HG03354 (cell line): Measurements from ENCODE around the gene GPR6.

ENCODE experiments used
- ATAC-seq: cut with Tn5 transposase; IDR thresholded peaks from one replicate; pipeline ENCODE4 v1.9.1; 2021; ENCODE audit warnings: mild to moderate bottlenecking; ENCODE audit not compliant: unreplicated experiment, poor library complexity, severe bottlenecking

The GPR6 gene

DNA sequence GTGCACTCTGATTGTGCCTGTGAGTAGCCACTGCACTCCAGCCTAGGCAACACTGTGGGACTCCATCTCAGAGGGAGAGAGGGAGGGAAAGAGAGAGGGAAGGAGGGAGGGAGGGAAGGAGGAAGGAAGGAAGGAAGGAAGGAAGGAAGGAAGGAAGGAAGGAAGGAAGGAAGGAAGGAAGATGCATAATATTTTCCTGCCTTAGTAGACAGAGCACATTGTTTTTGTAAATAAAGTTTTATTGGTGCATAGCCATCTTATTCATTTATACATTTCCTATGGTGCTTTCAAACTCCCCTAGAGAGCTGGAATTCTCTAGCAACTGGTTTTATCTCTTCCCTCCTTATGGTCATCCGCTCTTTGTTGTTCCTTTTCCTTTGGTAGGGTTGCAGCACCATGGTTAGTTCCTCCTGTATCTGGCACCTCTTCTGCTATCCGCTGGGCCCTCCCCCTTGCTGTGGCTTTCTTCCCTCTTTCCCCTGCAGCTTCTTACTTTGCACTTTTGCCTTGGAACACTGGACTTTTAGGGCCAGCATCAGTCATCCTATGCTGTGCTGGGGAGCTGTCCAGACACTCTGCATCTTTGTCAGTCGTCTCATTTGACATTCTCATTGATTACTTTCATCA, 20.2 kb downstream of the GPR6 start:
- no peak for ATAC-seq

DNA sequence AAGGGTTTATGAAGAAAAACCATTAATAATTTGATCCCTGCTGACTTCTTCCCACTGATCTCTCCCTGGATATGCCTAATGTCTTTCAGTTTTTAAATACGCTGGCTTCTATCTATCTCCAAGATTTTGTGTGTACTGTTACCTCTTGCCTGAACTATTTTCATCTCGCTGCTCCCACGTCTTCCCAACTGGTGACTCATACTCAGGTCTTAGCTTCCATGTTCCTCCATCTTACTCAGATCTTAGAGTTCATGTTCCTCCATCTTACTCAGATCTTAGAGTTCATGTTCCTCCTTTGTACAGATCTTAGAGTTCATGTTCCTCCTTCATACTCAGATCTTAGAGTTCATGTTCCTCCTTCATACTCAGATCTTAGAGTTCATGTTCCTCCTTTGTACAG, 21.6 kb downstream of the GPR6 start:
- no peak for ATAC-seq

DNA sequence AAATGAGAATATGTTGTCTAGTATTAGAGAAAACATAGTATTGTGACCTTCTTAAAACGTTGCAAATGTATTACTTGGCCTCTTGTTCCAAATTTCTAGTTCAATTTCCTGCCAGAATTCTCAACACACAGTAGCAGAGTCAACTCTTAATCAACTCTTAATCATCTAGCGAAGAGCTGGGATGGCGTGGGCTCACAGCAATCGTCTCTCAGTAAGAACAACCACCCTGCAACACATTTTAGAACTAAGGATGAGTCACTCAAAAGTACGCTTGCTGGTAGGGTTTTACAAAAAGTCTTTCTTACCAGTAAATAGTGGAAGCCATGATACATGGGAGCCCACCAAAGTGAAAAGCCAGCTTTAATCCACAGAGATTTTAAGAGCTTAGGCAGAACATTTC, 24.6 kb downstream of the GPR6 start:
- no peak for ATAC-seq

DNA sequence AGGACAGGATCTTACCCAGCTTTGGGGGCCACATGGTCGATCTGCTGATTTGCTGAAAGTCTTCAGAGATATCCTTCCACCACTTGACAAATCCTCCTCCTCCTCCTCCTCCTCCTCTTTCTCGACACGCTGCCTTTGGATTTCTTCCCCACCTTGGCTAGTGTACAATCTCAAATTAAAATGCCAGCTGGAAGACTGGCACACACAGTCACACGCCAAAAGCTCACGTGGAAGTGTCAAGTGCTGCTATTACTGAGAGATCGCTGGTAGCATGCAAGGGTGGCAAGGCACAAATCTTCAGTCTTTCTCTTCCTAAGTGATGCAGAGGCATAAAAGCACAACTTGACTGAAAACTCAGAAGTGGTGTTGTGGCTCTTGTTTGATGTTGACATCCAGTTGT, 35.3 kb downstream of the GPR6 start:
- no peak for ATAC-seq

DNA sequence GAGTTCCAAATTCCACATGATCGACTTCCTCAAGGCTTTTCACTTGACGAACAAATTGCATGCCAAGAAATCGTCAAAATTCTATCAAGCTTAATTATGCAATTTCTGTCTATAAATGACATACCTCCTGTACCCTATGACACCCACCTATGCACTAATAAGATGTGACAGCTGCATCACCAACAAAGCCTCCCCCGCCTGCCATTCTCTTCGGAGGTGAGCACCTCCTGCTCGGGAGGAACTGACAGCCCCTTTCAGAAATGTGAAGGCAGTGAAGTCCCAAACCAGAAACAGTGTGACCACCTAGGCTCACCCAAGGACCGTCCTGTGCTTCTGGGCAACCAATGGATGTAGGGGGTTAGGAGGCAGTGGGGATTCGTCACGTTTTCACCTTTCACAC, 37.1 kb downstream of the GPR6 start:
- no peak for ATAC-seq

DNA sequence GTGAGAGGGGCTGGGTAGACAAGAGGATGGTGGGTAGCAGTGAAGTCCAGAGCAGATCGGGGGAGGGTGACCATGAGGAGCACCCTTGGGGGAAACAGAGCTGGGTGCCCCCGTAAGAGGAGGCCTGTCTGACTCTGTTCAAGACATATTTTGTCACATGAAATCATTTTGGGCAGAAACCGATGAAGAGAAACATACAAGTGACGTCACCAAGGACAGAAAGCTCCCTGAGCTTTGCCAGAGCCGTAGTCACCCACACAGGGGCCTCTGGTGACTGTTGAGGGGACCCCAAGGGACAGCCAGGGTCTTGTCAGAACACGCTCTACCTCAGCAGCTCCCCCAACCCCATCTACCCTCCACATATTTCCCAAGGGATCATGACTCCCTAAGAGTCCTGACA, 39.2 kb downstream of the GPR6 start:
- no peak for ATAC-seq

DNA sequence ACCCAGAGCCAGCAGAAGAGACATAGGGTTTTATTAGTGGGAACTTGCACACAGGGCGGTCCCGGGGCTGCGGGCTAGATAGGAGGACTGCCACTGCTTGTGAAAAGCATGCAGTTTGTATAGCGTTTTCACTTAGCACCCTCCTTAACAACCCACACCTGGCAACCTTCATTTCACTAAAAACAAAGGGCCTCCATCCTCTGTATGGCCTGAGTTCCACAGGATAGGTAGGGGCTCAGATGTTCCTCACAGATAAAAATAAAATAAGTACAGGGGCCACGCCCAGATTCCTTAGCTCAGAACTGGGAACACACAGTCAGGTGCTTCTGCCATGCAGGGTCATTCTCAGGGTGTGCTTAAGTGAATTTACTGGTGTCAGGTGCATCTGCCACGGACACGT, 39.8 kb downstream of the GPR6 start:
- no peak for ATAC-seq

DNA sequence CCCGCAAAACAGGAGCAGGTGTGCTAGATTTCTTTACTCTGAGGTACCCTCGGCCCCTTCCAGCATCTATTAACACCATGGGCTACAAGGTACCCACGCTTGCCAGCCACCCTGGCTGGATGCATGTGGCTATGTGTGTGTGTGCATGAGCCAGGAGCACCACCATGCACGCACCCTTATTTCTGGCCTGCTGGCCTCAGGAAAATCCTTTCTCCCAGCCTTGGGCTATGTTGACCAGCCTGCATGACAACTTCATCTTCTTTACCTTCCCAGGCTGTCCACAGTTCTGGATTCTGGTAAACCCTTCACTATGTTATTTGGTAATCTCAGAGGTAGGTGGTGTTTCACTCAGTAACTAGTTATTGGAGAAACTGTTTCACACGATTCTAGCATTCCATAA, 40.4 kb downstream of the GPR6 start:
- no peak for ATAC-seq

DNA sequence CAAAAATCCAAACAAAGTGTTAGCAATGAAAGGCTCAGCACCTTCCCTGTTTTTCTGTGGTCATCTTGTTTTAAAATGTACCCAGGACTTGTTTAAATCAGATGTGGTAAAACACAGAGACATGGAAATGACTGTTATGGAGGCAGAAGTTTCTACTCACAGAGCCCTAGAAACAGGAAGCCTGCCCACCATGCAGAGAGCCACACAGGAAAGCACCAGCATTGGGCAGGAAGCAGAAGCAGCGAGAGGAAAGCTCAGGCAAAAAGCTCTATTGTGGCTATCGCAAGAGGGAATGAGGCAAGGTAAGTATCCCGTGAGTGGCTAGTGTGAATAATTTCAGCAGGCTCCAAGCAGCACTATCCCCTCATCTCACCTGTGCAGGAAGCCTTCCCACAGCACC, 42.8 kb downstream of the GPR6 start:
- no peak for ATAC-seq

DNA sequence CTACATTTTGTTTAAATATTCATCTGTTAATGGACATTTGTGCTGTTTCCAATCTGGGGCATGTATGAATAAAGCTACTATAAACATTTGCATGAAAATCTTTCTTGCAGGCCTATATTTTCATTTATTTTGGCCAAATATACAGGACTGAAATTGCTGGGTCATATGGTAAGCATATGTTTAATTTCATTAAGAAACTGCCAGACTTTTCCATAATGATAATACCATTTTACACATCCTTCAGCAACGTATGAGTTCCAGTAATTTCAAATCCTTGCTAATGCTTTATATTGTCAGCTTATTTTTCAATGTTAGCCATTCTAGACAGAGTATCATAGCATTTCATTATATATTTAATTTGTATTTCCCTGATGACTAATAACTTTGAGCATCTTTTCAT, 51.0 kb downstream of the GPR6 start:
- ATAC-seq = no peak
